MM.1S (cell line): ENCODE data around the gene ZNF260.

Experiments used
- DNase-seq: peaks from one replicate; pipeline ENCODE4 v3.0.0-alpha.2; 2015
- H2AFZ ChIP-seq: fragments of 300-600 bp; sonication (generic); 2 replicates; pipeline ENCODE4 v1.6.0; 2016; ENCODE audit warnings: antibody characterized with exemption, low read length
- H3F3A ChIP-seq: fragments of 300-600 bp; sonication (generic); 2 replicates; pipeline ENCODE4 v1.6.1; 2016; ENCODE audit warnings: mild to moderate bottlenecking, antibody characterized with exemption, low read length, moderate library complexity, mixed read lengths; ENCODE audit not compliant: insufficient read depth
- H3K27ac ChIP-seq: fragments of 300-600 bp; sonication (generic); 2 replicates; pipeline ENCODE4 v1.5.1; 2016; ENCODE audit warnings: mild to moderate bottlenecking, low read length
- H3K27me3 ChIP-seq: fragments of 300-600 bp; sonication (generic); replicated peaks from 2 replicates; pipeline ENCODE4 v1.6.0; 2016; ENCODE audit warnings: low read length; ENCODE audit not compliant: insufficient read depth
- H3K36me3 ChIP-seq: fragments of 300-600 bp; sonication (generic); replicated peaks from 2 replicates; pipeline ENCODE4 v1.6.1; 2016; ENCODE audit warnings: mild to moderate bottlenecking, low read length, mixed read lengths; ENCODE audit not compliant: insufficient read depth
- H3K4me1 ChIP-seq: fragments of 300-600 bp; sonication (generic); 2 replicates; pipeline ENCODE4 v1.6.1; 2016; ENCODE audit warnings: low read length, mixed read lengths
- H3K4me2 ChIP-seq: fragments of 300-600 bp; sonication (generic); 2 replicates; pipeline ENCODE4 v1.6.0; 2016; ENCODE audit warnings: low read depth, low read length
- H3K4me3 ChIP-seq: fragments of 300-600 bp; sonication (generic); 2 replicates; pipeline ENCODE4 v1.5.1; 2016; ENCODE audit warnings: low read length, mixed read lengths
- H3K79me2 ChIP-seq: fragments of 300-600 bp; sonication (generic); 2 replicates; pipeline ENCODE4 v1.6.1; 2016; ENCODE audit warnings: mixed run types, low read length, mixed read lengths
- H3K9ac ChIP-seq: fragments of 300-600 bp; sonication (generic); 2 replicates; pipeline ENCODE4 v1.6.1; 2016; ENCODE audit warnings: low read length, mixed read lengths
- H3K9me2 ChIP-seq: fragments of 300-600 bp; sonication (generic); replicated peaks from 2 replicates; pipeline ENCODE4 v1.6.1; 2016; ENCODE audit warnings: mild to moderate bottlenecking, low read length, mixed read lengths; ENCODE audit not compliant: insufficient read depth
- H3K9me3 ChIP-seq: fragments of 300-600 bp; sonication (generic); replicated peaks from 2 replicates; pipeline ENCODE4 v1.6.1; 2016; ENCODE audit warnings: mild to moderate bottlenecking, low read length, mixed read lengths; ENCODE audit not compliant: insufficient read depth
- H4K20me1 ChIP-seq: fragments of 300-600 bp; sonication (generic); 2 replicates; pipeline ENCODE4 v1.6.1; 2016; ENCODE audit warnings: mild to moderate bottlenecking, low read length, moderate library complexity, mixed read lengths; ENCODE audit not compliant: insufficient read depth
- CTCF ChIP-seq: fragments of 300-600 bp; sonication (generic); IDR thresholded peaks from 2 replicates; pipeline ENCODE4 v1.5.1; 2016; ENCODE audit warnings: antibody characterized with exemption, low read length, mixed read lengths
- EZH2 ChIP-seq: fragments of 300-600 bp; sonication (generic); optimal IDR thresholded peaks from 2 replicates; pipeline ENCODE3; 2017; ENCODE audit warnings: low read depth, mild to moderate bottlenecking, antibody characterized with exemption, low read length, mixed read lengths
- EZH2phosphoT487 ChIP-seq: fragments of 300-600 bp; sonication (generic); IDR thresholded peaks from 2 replicates; pipeline ENCODE4 v1.6.1; 2018; ENCODE audit warnings: antibody characterized with exemption, low read length

The ZNF260 gene

DNA sequence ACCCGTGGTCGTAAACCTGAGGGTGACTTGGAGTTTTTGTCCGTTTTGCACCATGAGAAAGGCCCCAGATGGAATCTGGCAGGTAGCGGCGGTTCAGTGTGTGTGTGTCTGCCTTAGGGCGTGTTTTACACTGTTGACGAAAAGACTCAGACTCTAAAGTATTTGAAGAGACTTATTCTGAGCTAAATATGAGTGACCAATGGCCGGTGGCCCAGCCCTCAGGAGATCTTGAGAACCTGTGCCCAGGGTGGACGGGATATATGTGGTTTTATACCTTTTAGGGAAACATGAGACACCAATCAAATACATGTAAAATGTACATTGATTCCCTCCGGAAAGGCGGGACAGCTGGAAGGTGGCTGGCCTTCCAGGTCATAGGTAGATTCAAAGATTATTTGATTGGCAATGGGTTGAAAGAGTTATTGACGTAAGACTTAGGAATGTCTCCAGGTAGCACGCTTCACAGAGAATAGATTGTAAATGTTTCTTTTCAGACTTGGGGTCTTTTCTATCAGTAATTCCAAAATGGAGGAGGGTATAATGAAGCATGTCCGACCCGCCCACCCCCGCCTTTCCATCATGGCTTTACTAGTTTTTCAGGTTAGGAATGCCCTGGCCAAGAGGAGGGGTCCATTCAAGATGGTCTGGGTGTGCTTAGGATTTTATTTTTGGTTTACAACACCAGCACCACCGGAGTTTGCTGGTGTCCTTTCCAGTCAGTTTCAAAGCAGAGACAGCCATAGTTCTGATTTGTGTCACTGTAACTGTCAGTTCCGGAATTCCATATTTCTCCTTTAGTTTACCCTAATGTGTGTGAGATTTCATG, 46.0 kb upstream of the ZNF260 start:
- no peaks in the 10 kb centered on the region for H4K20me1 ChIP-seq
- no peak for DNase-seq
- no peaks in the 10 kb centered on the region for H3K4me1 ChIP-seq
- H3K9me3 ChIP-seq: no peaks in the 10 kb centered on the region
- peak overlapping the region; percentile 70; the same call in 1 of the 2 replicates for H2AFZ ChIP-seq
- no peaks in the 10 kb centered on the region for H3K79me2 ChIP-seq
- 0 out of 2 replicates have a peak overlapping the region, but pooled peaks have one; percentile 20 for H3K4me2 ChIP-seq
- no peaks in the 10 kb centered on the region for H3F3A ChIP-seq
- no peak overlapping the region for H3K27ac ChIP-seq
- H3K4me3 ChIP-seq: peak overlapping the region; percentile 57; the same call in 1 of the 2 replicates
- TF ChIP-seq CTCF (no peak), EZH2phosphoT487 (no peak), EZH2 (no peak)
- no peaks in the 10 kb centered on the region for H3K9me2 ChIP-seq
- H3K36me3 ChIP-seq: no peaks in the 10 kb centered on the region
- no peaks in the 10 kb centered on the region for H3K27me3 ChIP-seq
- H3K9ac ChIP-seq: no peak overlapping the region

- H3K27me3 ChIP-seq: no peaks in the 10 kb centered on the region
- H2AFZ ChIP-seq: peak within 1 kb of the TSS; percentile 70
- no peak within 1 kb of the TSS for H3K27ac ChIP-seq
- peak; percentile 70 for DNase-seq
- H3K9me2 ChIP-seq: no peaks in the 10 kb centered on the region
- H3K36me3 ChIP-seq: no peaks in the 10 kb centered on the region
- peak within 1 kb of the TSS; percentile 20; the same call in 1 of the 2 replicates for H3K4me2 ChIP-seq
- no peaks in the 10 kb centered on the region for H3F3A ChIP-seq
- no peaks in the 10 kb centered on the region for H3K9me3 ChIP-seq
- no peak within 1 kb of the TSS for H3K9ac ChIP-seq
- peak within 1 kb of the TSS; percentile 57 for H3K4me3 ChIP-seq
- H4K20me1 ChIP-seq: no peaks in the 10 kb centered on the region
- TF ChIP-seq EZH2 (no peak), CTCF (no peak), EZH2phosphoT487 (no peak)
- no peaks in the 10 kb centered on the region for H3K4me1 ChIP-seq
- no peaks in the 10 kb centered on the region for H3K79me2 ChIP-seq
These were observed 45.2 kb upstream of the ZNF260 start, which contains the start of gene ZNF529 for GRCh38 chr19:36573020-36573894. Gene ZNF529, minus strand, starts transcription at chr19:36573292. Its CDS starts 946 bp downstream, at chr19:36572346.

GRCh38 chr19:36572593-36573019, 44.5 kb upstream of the ZNF260 start:
- H3K4me1 ChIP-seq: no peaks in the 10 kb centered on the region
- peak overlapping the region; percentile 20; the same call in 1 of the 2 replicates for H3K4me2 ChIP-seq
- peak overlapping the region; percentile 57 for H3K4me3 ChIP-seq
- no peaks in the 10 kb centered on the region for H3K27me3 ChIP-seq
- H4K20me1 ChIP-seq: no peaks in the 10 kb centered on the region
- no peaks in the 10 kb centered on the region for H3K9me2 ChIP-seq
- no peaks in the 10 kb centered on the region for H3K36me3 ChIP-seq
- DNase-seq: no peak
- peak overlapping the region; percentile 70; the same call in 1 of the 2 replicates for H2AFZ ChIP-seq
- no peak for TF ChIP-seq EZH2
- no peak for TF ChIP-seq EZH2phosphoT487
- TF ChIP-seq CTCF: no peak
- H3K9ac ChIP-seq: no peak overlapping the region
- H3K27ac ChIP-seq: no peak overlapping the region
- no peaks in the 10 kb centered on the region for H3K9me3 ChIP-seq
- H3F3A ChIP-seq: no peaks in the 10 kb centered on the region
- no peaks in the 10 kb centered on the region for H3K79me2 ChIP-seq
